Activated CD4-positive, alpha-beta T cell treated with anti-CD3 and anti-CD28 coated beads, Interleukin-2, amount 10 ng/mL, durations not matched to agents 24 days and 14 days (primary cell): Measurements from ENCODE around the gene CABP7. TPM values are rescaled to one million over a fixed set of nuclear protein-coding genes. Genes with fewer than 3 reads are reported as not detected.

Experiments
- DNase-seq: peaks from one replicate; pipeline ENCODE4 v3.0.0; 2022
- H3K27ac Mint-ChIP-seq: one replicate; pipeline ENCODE4 v1.8.0; 2022; ENCODE audit warnings: mild to moderate bottlenecking, mixed read lengths
- H3K27me3 Mint-ChIP-seq: one replicate; pipeline ENCODE4 v1.8.0; 2022; ENCODE audit warnings: mixed read lengths
- H3K36me3 Mint-ChIP-seq: one replicate; pipeline ENCODE4 v1.8.0; 2022; ENCODE audit warnings: low read depth, mild to moderate bottlenecking, mixed read lengths
- H3K4me1 Mint-ChIP-seq: one replicate; pipeline ENCODE4 v1.8.0; 2021; ENCODE audit warnings: mixed read lengths
- H3K4me3 Mint-ChIP-seq: one replicate; pipeline ENCODE4 v1.8.0; 2022; ENCODE audit warnings: mild to moderate bottlenecking, moderate library complexity, mixed read lengths
- H3K9me3 Mint-ChIP-seq: one replicate; pipeline ENCODE4 v1.8.0; 2021; ENCODE audit warnings: mixed read lengths
- intact Hi-C: fragments of 100-400 bp; cut with micrococcal nuclease; formaldehyde crosslinking; loops from one replicate; pipeline ENCODE4 v1.15.1; 2023
- total RNA-seq: library from RNA; stranded (reverse); gene quantifications from 2 replicates; pipeline ENCODE4 v1.2.3, GENCODE V29; 2022

Gene CABP7
- not detected in 2 replicates for total RNA-seq

DNA sequence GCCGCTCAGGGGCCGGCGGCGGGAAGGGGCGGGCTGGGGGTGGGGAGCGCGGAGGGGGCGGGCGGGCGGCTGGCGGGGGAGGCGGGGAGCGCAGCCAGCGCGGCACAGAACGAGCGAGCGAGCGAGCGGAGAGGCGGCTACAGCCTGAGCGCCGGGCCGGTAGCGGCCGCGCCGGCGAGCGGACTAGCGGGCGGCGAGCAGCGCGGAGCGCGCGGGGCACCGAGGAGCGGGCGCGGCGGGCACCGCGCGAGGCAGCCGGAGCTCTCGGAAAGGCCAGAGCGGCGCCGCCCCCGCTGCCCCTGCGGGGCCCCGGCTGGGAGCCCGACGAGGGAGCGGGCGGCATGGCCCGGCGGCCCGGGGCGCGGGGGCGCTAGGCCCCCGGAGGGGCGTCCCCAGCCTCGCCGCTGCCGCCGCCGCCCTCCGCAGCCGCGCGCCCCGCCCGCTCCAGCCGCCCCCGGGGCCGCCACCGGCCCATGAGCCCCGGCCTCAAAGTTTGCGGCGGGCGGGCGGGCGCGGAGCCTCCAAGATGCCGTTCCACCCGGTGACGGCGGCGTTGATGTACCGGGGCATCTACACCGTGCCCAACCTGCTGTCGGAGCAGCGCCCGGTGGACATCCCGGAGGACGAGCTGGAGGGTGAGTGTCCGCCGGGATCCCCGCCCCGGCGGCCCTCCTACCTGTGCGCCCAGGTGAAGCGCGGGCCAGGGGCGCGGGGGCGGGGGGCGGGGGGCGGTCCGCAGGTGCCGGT is at the start of gene CABP7:
Gene CABP7 (plus strand): TSS at position 105 of the 747 bp plus-strand sequence. CDS start 422 bp downstream, at position 527.
- Mint-ChIP-seq H3K9me3 (no peaks in the 10 kb centered on the region), H3K27me3 (peaks cover 38% of the 10 kb centered on the region), H3K27ac (no peak within 1 kb of the TSS), H3K4me1 (peaks cover 2% of the 10 kb centered on the region), H3K4me3 (peak within 1 kb of the TSS; percentile 55), H3K36me3 (no peaks in the 10 kb centered on the region)
- intact Hi-C loops = no loop called here
- no peak for DNase-seq

DNA sequence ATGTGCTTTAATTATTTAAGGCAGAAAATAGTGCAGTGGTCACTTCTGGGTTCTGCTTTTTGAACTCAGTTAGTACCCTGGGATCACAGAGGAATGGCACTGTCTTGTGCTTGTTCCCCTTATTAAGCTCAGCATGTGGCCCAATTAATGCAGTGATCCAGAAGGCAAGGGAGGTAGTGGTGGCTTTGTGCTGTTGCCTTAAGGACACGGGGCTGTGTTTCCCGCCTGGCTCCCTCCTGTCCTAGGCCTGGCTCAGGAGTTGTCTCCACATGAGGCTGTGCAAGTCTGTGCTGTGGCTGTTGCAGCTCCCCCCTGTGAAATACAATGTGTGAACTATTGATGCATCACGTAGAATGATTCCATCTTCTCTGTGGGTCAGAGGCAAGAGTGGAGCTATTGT is 49.2 kb upstream of the CABP7 start:
- intact Hi-C loops = no loop called here
- no peak for DNase-seq
- no peak overlapping the region for H3K4me3 Mint-ChIP-seq

DNA sequence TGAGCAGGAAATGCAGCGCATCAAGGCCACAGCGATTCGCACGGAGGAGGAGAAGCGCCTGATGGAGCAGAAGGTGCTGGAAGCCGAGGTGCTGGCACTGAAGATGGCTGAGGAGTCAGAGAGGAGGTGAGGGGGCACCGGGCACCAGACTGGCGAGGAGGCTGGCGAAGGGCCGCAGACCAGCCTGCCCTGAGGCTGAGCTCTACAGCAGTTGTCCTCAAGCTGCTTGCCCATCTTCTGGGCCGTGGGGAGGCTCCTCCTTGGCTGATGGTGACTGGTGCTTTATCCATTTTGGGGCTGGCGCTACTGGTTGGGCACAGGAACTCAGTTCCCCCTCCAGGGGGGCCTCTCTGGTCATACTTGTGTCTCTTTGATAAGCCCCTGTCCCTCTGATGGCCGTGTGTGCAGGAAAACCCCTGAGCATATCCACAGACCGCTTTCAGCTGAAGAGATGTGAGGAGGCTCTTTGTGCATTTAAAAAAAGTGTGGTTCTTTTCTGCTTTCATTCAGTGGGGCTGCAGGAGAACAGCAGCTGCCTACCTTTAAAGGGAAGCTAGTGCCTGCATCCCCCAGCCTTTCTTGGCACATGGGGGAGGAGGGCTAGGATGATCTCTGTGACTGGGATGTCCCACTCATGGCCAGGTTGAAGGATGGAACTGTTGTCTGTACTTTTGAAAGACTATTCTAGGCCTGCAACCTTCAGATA is 46.3 kb upstream of the CABP7 start:
- Mint-ChIP-seq H3K27ac (no peak overlapping the region), H3K4me1 (no peaks in the 10 kb centered on the region), H3K36me3 (peaks cover 52% of the 10 kb centered on the region), H3K4me3 (no peak overlapping the region), H3K9me3 (no peaks in the 10 kb centered on the region), H3K27me3 (no peaks in the 10 kb centered on the region)
- no peak for DNase-seq
- intact Hi-C loops = no loop called here

More for the DNA sequence above, 49.2 kb upstream of the CABP7 start:
- H3K9me3 Mint-ChIP-seq = no peaks in the 10 kb centered on the region
- H3K27ac Mint-ChIP-seq = no peak overlapping the region
- peaks cover 43% of the 10 kb centered on the region for H3K36me3 Mint-ChIP-seq
- H3K4me1 Mint-ChIP-seq = no peaks in the 10 kb centered on the region
- no peaks in the 10 kb centered on the region for H3K27me3 Mint-ChIP-seq

DNA sequence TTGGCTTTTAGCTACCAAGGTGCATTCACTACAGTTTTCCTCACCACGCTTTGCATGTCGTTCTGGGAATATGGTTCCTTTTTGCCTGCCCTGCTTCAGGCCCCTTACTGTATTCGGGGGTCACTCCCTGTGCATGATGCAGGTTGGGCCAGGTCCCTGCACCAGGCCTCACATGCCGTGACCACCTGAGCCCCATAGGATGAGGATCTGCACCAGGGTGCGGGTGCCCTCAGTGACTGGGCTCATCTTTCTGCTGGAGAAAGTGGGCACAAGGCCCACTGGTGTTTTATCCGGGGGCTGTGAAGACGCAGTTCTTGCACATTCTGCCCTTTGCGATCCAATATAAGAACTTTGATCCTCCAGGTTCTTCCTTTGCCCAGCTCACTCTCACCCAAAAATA is 45.7 kb upstream of the CABP7 start:
- no peak for DNase-seq
- H3K27me3 Mint-ChIP-seq = no peaks in the 10 kb centered on the region
- H3K36me3 Mint-ChIP-seq = peaks cover 48% of the 10 kb centered on the region
- no peaks in the 10 kb centered on the region for H3K9me3 Mint-ChIP-seq
- no peaks in the 10 kb centered on the region for H3K4me1 Mint-ChIP-seq
- no peak overlapping the region for H3K27ac Mint-ChIP-seq
- no peak overlapping the region for H3K4me3 Mint-ChIP-seq
- intact Hi-C loops = no loop called here

DNA sequence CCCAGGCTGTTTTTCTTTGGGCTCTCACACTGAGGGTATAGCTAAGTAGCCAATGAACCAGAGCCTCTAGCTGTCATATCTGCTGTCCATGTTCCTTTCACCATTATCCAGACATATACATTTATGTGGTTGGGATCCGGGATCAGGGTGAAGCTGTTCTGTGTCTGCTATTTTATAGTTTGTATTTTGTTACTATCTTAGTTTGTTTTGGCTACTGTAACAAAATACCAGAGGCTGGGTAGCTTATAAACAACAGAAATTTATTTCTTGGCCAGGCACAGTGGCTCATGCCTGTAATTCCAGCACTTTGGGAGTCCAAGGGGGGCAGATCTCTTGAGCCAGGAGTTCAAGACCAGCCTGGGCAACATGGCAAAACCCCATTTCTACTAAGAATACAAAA is 40.5 kb upstream of the CABP7 start:
- Mint-ChIP-seq H3K9me3 (no peaks in the 10 kb centered on the region), H3K27ac (no peak overlapping the region), H3K4me3 (no peak overlapping the region), H3K36me3 (peaks cover 42% of the 10 kb centered on the region), H3K27me3 (no peaks in the 10 kb centered on the region), H3K4me1 (no peaks in the 10 kb centered on the region)
- intact Hi-C loops = no loop called here
- no peak for DNase-seq

DNA sequence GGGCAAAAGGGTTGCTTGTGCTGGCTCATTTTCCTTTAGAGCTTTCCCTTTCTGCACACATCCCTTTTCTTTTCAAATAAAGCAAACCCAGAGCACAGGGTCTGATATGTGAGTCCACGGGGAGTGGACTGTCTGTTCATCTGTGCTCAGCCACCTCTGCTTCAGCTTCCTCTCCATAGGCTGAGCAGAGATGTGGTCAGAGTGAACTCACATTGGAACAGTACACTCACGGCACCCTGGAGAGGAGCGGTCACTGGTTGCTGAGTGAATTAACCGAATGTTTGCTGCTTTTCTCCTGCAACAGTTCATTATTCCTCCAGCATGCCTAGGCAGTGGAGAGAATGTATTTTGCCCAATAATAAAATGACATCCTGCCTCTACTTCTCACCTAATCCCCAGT is 36.3 kb upstream of the CABP7 start:
- Mint-ChIP-seq H3K4me3 (no peak overlapping the region), H3K27ac (no peak overlapping the region), H3K4me1 (no peaks in the 10 kb centered on the region), H3K36me3 (peaks cover 17% of the 10 kb centered on the region), H3K27me3 (no peaks in the 10 kb centered on the region), H3K9me3 (no peaks in the 10 kb centered on the region)
- no peak for DNase-seq
- intact Hi-C loops = no loop called here

DNA sequence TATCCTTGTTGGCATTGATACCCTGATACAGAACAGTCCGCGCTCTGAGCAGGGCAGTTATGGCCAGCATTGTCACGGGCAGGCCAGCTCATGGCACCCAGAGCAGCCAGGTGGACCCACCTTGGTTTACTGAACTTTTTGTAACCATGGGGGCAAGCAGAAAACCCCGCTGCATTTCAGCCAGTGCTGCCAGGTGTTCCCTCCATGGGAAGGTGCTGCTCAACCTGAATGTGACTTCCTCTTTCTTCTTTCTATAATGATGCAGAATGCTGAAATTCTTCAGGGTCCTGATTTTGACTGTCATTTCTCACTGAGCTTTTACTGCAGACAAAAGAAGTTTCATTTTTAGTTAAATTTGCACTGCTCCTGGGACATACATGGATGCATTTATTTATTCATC is 35.6 kb upstream of the CABP7 start:
- no peaks in the 10 kb centered on the region for H3K27me3 Mint-ChIP-seq
- no peak for DNase-seq
- H3K4me1 Mint-ChIP-seq = no peaks in the 10 kb centered on the region
- H3K27ac Mint-ChIP-seq = no peak overlapping the region
- H3K4me3 Mint-ChIP-seq = no peak overlapping the region
- H3K36me3 Mint-ChIP-seq = peaks cover 18% of the 10 kb centered on the region
- intact Hi-C loops = no loop called here
- H3K9me3 Mint-ChIP-seq = no peaks in the 10 kb centered on the region

DNA sequence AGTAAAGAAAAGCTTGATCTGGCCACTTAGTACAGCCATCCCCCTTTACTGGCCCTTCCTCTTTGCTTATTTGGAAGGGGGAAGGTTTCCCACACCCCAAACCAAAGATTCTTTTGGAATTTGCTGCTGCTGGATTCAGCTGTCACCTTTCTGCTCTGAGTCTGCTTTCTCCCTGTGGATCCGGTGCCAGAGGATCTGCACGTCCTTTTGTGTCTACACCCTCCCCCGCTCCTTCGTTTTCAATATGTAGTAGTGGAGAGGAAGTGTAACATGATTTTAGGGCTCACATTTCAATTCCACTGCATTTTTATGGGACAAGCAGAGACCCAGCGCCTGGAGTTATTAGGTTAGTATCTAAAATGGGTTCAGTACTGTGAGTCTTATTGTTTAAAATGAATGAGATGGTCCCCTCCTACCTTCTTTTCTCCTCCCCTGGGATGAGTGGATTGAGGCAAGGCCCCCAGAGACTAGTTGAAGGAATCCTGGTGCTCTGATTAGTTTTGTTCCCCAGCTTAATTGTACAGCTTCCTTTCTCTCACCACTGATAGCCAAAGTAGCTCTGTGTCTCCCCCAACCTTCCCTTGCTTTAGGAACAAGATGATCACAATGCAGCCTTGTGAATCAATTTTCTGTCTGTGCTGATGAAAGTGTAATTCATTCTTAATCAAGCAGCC is 30.5 kb upstream of the CABP7 start:
- intact Hi-C loops = loop anchor here (5.0 kb wide), 1 partner anchor 398 kb away; no protein-coding TSS in a partner anchor
- H3K27me3 Mint-ChIP-seq = no peaks in the 10 kb centered on the region
- no peaks in the 10 kb centered on the region for H3K4me1 Mint-ChIP-seq
- no peak overlapping the region for H3K27ac Mint-ChIP-seq
- peaks cover 13% of the 10 kb centered on the region for H3K36me3 Mint-ChIP-seq
- no peak overlapping the region for H3K4me3 Mint-ChIP-seq
- no peak for DNase-seq
- no peaks in the 10 kb centered on the region for H3K9me3 Mint-ChIP-seq

DNA sequence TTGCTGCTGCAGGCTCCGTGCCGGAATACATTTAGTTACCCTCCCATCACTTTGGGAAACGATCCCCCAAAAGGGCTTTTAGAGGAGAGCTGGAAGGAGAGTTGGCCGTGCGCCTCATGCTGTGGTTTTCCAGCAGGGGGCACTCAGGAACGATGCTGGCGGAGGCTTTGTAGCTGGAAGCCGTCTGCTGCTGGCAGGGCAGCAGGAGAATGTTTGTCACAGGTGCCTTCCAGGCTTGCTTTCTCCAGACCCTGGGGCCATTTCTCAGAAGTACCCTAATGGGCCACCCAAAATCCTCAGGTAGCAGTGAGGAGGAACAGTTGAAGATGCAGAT is 30.0 kb upstream of the CABP7 start:
- no peaks in the 10 kb centered on the region for H3K4me1 Mint-ChIP-seq
- H3K4me3 Mint-ChIP-seq = no peak overlapping the region
- peak; percentile 80 for DNase-seq
- H3K9me3 Mint-ChIP-seq = no peaks in the 10 kb centered on the region
- H3K27ac Mint-ChIP-seq = no peak overlapping the region
- peaks cover 16% of the 10 kb centered on the region for H3K36me3 Mint-ChIP-seq
- intact Hi-C loops = loop anchor here (5.0 kb wide), 1 partner anchor 397 kb away; no protein-coding TSS in a partner anchor
- H3K27me3 Mint-ChIP-seq = no peaks in the 10 kb centered on the region

DNA sequence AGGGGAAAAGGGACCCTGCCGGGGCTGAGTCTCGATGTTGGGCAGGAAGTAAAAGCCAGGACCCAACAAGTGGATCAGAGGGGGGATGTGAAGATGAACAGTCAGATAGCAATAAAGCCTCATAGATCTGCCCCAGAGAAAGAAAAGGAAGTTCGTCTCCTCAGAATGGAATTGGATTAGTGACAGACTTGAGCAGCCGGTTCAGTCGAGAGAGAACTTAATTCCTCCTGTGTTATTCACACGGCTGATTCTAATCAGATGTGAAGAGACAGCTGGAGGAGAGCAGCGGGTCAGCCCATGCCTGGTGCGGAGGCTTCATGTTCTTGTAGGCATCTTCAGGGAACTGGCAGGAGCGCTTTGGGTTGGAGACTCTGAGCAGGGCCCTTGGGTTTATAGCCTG is 29.3 kb upstream of the CABP7 start:
- DNase-seq = no peak
- H3K27me3 Mint-ChIP-seq = no peaks in the 10 kb centered on the region
- H3K36me3 Mint-ChIP-seq = peaks cover 17% of the 10 kb centered on the region
- no peak overlapping the region for H3K4me3 Mint-ChIP-seq
- intact Hi-C loops = no loop called here
- no peaks in the 10 kb centered on the region for H3K9me3 Mint-ChIP-seq
- H3K27ac Mint-ChIP-seq = no peak overlapping the region
- H3K4me1 Mint-ChIP-seq = no peaks in the 10 kb centered on the region

DNA sequence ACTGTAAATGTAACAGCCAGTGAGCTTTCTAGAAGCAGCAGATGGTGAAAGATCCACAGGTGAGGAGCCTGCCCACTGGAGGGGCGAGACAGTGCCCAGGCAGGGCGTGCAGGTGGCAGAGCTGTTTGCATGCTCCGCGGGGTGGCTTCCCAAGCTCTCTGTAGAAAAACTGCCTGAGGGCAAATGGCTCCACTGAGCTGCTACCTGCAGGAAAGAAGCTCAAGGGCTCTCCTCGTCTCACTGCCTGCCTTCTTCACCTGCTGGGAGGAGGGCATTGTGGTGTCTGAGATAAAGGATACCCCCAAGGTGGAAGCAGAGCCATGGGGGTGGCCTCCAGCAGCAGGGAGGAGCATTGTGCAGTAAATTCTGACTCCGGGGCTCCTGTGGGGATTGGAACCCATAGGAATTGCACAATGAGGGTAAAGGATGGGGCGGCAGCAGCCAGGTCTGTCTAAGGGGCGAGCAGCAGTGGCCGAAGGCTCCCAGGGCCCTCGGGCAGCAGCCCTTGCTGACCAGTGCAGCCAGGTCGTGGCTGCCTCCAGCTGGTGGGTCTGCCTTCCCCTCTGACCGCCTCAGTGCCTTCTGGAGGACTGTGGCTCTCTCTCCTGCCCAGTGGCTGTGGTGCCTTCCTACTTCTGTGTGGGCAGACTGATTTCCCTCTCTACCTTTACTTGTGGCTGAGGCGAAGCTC is 28.0 kb upstream of the CABP7 start:
- intact Hi-C loops = no loop called here
- DNase-seq = no peak
- Mint-ChIP-seq H3K27ac (no peak overlapping the region), H3K4me1 (no peaks in the 10 kb centered on the region), H3K36me3 (peaks cover 17% of the 10 kb centered on the region), H3K4me3 (no peak overlapping the region), H3K9me3 (no peaks in the 10 kb centered on the region), H3K27me3 (no peaks in the 10 kb centered on the region)

DNA sequence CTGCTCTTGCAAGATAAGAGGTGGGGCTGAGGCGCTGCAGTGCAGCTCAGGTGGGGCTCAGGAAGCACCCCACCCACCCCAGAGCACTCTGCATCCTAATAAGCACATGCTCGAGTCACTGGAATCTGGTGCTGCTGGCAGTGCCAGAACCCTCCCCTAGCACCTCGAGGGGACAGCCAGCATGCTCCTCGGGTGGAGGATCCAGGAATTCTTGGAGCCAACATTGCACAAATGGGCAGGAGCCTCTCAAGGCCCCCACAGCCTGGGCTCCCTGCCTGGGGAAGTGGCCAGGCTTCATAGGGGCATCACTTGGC is 27.5 kb upstream of the CABP7 start:
- no peak for DNase-seq
- intact Hi-C loops = no loop called here
- Mint-ChIP-seq H3K27ac (no peak overlapping the region), H3K4me3 (no peak overlapping the region), H3K36me3 (peaks cover 17% of the 10 kb centered on the region), H3K27me3 (no peaks in the 10 kb centered on the region), H3K9me3 (no peaks in the 10 kb centered on the region), H3K4me1 (no peaks in the 10 kb centered on the region)

DNA sequence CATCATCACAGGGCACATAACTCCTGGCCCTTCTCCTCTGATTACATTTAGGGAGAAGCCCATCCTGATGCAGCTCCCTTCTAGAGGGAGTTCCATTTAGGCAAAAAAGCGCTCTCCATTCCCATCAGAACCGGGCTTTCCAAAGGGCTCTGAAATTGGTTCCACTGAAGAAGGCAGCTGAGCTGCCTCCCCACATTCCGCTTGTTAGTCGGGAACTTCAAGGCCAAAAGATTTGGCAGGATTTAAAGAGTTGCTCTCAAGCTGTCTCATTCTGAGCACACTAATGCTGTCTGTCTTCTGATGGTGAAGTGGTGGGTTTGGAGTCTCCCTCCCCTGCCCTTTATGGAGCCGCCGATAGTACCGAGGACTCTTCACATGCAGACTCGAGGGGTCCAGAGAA is 26.6 kb upstream of the CABP7 start:
- Mint-ChIP-seq H3K36me3 (peaks cover 17% of the 10 kb centered on the region), H3K27me3 (no peaks in the 10 kb centered on the region), H3K9me3 (no peaks in the 10 kb centered on the region), H3K27ac (no peak overlapping the region), H3K4me1 (no peaks in the 10 kb centered on the region), H3K4me3 (no peak overlapping the region)
- DNase-seq = no peak
- intact Hi-C loops = no loop called here

DNA sequence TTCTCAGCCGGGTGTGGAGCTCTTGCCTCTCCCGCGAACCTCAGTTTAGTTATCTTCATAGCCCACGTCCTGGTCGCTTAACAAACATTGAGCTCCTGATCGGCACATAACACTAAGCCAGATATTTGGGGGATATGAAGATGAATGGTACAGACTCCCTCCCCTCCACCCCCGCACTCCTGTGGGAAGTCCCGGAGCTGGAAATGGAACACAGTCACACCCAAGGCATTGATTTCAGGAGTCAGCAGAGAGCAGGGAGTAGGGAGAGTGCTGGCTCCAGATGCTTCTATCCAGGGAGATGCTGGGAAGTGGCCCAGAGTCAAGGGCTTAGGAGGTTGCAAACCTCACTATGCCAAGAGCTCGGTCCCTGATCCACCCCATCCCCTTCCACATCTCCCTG is 26.1 kb upstream of the CABP7 start:
- H3K36me3 Mint-ChIP-seq = peaks cover 17% of the 10 kb centered on the region
- H3K4me1 Mint-ChIP-seq = no peaks in the 10 kb centered on the region
- H3K27me3 Mint-ChIP-seq = no peaks in the 10 kb centered on the region
- DNase-seq = no peak
- H3K27ac Mint-ChIP-seq = no peak overlapping the region
- intact Hi-C loops = no loop called here
- H3K9me3 Mint-ChIP-seq = no peaks in the 10 kb centered on the region
- no peak overlapping the region for H3K4me3 Mint-ChIP-seq
